CD4-positive, alpha-beta memory T cell (primary cell): ENCODE results near the gene CHST13. TPM values are rescaled to one million over a fixed set of nuclear protein-coding genes. Genes with fewer than 3 reads are reported as not detected.

Experiments used
- CTCF ChIA-PET: fragments of 350-600 bp; sonication (Branson Sonifier 250); formaldehyde crosslinking; loops from one replicate; lab custom pipeline; 2021; ENCODE audit warnings: inconsistent platforms; ENCODE audit not compliant: partially characterized antibody; lab: Charles Lee
- POLR2A ChIA-PET: fragments of 350-600 bp; sonication (Branson Sonifier 250); formaldehyde crosslinking; loops from one replicate; lab custom pipeline; 2021; ENCODE audit not compliant: partially characterized antibody; lab: Charles Lee
- DNase-seq, 5 donors: peaks; one replicate each; pipeline versions ENCODE4 v3.0.0 to v3.0.0-alpha.2; 2020 to 2022; ENCODE audit warnings: mixed read lengths in 1 of 5
- H3K27ac ChIP-seq: one replicate; pipeline ENCODE4 v1.7.0; 2013; ENCODE audit warnings: low read depth, low read length
- H3K27me3 ChIP-seq: 2 replicates; pipeline ENCODE4 v1.7.0; 2013; ENCODE audit warnings: mild to moderate bottlenecking, low read length, moderate library complexity; ENCODE audit not compliant: insufficient read depth
- H3K36me3 ChIP-seq: 2 replicates; pipeline ENCODE4 v1.7.0; 2013; ENCODE audit warnings: mild to moderate bottlenecking, low read length, moderate library complexity; ENCODE audit not compliant: insufficient read depth
- H3K4me1 ChIP-seq: 2 replicates; pipeline ENCODE4 v1.7.0; 2013; ENCODE audit warnings: mild to moderate bottlenecking, low read length, moderate library complexity; ENCODE audit not compliant: insufficient read depth
- H3K4me3 ChIP-seq, 2 donors: one replicate each; pipeline ENCODE4 v1.7.0; 2013; ENCODE audit warnings: low read length in 2 of 2, mild to moderate bottlenecking in 1 of 2
- H3K9me3 ChIP-seq, 2 donors: one replicate each; pipeline ENCODE4 v1.7.0; 2013; ENCODE audit warnings: low read length in 2 of 2, control low read depth in 1 of 2; ENCODE audit not compliant: control insufficient read depth in 1 of 2
- H3K27ac Mint-ChIP-seq, 7 donors: one replicate each; pipeline ENCODE4 v1.8.0; 2020 to 2021; ENCODE audit warnings: mixed read lengths in 7 of 7, mild to moderate bottlenecking in 6 of 7, inconsistent platforms in 3 of 7, moderate library complexity in 3 of 7
- H3K27me3 Mint-ChIP-seq, 2 donors: one replicate each; pipeline ENCODE4 v1.8.0; 2020 to 2021; ENCODE audit warnings: mixed read lengths in 2 of 2
- H3K36me3 Mint-ChIP-seq, 2 donors: one replicate each; pipeline ENCODE4 v1.8.0; 2020 to 2021; ENCODE audit warnings: mixed read lengths in 2 of 2, inconsistent platforms in 1 of 2, mild to moderate bottlenecking in 1 of 2
- H3K4me1 Mint-ChIP-seq, 4 donors: one replicate each; pipeline ENCODE4 v1.8.0; 2020 to 2021; ENCODE audit warnings: mixed read lengths in 4 of 4, mild to moderate bottlenecking in 1 of 4
- H3K4me3 Mint-ChIP-seq, 8 donors: one replicate each; pipeline ENCODE4 v1.8.0; 2020 to 2021; ENCODE audit warnings: mixed read lengths in 8 of 8, mild to moderate bottlenecking in 7 of 8, moderate library complexity in 6 of 8, inconsistent platforms in 3 of 8
- H3K9me3 Mint-ChIP-seq, 8 donors: one replicate each; pipeline ENCODE4 v1.8.0; 2020 to 2021; ENCODE audit warnings: mixed read lengths in 8 of 8, mild to moderate bottlenecking in 5 of 8, inconsistent platforms in 3 of 8, moderate library complexity in 1 of 8
- intact Hi-C: fragments of 100-400 bp; cut with micrococcal nuclease; formaldehyde crosslinking; loops from one replicate; pipeline ENCODE4 v1.15.1; 2023
- polyA plus RNA-seq, 2 donors: library from polyadenylated mRNA; unstranded; fragments of 300-500 nt; fragmentation: Illumina TruSeq; gene quantifications; one replicate each; pipeline ENCODE4 v1.2.3, GENCODE V29; 2021
- total RNA-seq, 2 experiments: library from RNA; stranded (reverse); gene quantifications; one replicate each; pipeline ENCODE4 v1.2.3, GENCODE V29; 2021

CHST13 gene
- total and polyA plus RNA-seq, 4 experiments from 2014 or later: 0.23 to 0.42 TPM; not detected in 2

DNA sequence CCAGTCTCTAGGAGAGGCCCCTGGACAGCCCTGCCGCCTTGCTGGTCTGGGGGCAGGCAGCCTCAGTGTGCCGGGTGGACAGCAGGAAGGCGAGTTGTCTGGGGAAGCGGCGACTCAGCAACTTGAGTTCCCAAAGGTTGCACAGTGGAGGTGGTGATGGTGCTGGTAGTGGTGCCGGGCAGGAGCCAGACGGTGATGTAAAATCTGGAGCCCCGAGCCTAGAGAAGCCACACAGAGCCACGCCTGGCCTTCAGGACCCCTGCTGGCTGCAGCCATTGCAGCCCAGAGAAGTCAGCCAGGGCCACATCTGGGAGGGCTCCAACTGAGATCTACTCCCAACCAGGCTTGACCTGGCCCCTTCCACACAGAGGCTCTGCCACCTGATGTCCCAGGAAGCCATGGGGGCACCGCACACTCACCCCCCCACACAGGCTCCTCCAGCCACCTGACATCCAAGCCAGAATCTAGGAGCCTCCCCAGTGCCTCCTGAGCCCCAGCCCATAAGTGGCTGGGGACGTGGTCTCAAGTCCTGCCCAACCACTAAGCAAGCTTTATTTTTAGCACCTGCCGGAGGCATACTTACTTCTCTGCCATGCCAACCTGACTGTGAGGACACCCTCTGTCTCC, 26.0 kb downstream of the CHST13 start:
- Histone ChIP-seq H3K27me3 (no peaks in the 10 kb centered on the region), H3K4me1 (no peaks in the 10 kb centered on the region), H3K9me3 (no peaks in the 10 kb centered on the region), H3K36me3 (no peaks in the 10 kb centered on the region), H3K27ac (no peak overlapping the region), H3K4me3 (no peak overlapping the region)
- intact Hi-C loops: no loop called here
- no peaks in the 10 kb centered on the region for H3K9me3 Mint-ChIP-seq
- H3K36me3 Mint-ChIP-seq: no peaks in the 10 kb centered on the region
- POLR2A ChIA-PET: no interaction called here
- no peak overlapping the region for H3K27ac Mint-ChIP-seq
- no peak for DNase-seq
- H3K4me1 Mint-ChIP-seq: no peaks in the 10 kb centered on the region
- CTCF ChIA-PET: interaction anchor here (0.8 kb wide), 1 partner anchor 27 kb away, joined by 3 read pairs; no protein-coding TSS in a partner anchor
- H3K4me3 Mint-ChIP-seq: no peak overlapping the region
- H3K27me3 Mint-ChIP-seq: peaks cover 0 to 4% of the 10 kb centered on the region in 2 donors

DNA sequence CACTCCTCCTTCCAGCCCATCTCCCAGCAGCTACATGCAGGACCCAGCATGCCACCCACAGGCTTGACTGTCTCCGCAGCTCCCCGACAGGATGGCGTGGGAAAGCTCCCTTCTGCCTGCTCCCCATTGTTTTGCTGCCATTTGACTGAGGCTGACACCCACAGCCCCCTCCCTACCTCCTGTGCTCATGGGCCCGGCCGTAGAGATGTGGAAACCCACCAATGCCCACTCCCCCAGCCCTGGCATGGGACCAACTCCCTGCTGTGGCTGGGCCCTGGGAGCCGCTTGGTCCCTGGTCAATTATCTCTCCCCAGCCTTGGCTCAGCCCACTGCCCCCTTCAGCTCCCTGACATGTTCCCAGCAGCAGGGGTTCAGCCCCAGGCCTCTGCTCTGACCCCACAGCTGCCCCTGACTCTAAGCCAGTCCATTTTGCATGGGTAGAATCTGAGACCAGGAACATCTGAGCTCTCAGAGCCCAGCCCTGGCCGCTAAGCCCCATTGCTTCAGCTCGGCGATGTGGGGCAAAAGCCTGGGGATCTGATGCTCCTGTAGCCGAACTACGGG, 26.6 kb downstream of the CHST13 start:
- no peaks in the 10 kb centered on the region for H3K4me1 Mint-ChIP-seq
- Histone ChIP-seq H3K27ac (no peak overlapping the region), H3K4me3 (no peak overlapping the region), H3K4me1 (no peaks in the 10 kb centered on the region), H3K9me3 (no peaks in the 10 kb centered on the region), H3K27me3 (no peaks in the 10 kb centered on the region), H3K36me3 (no peaks in the 10 kb centered on the region)
- no peaks in the 10 kb centered on the region for H3K9me3 Mint-ChIP-seq
- DNase-seq: no peak
- peaks cover 0 to 4% of the 10 kb centered on the region in 2 donors for H3K27me3 Mint-ChIP-seq
- no peak overlapping the region for H3K4me3 Mint-ChIP-seq
- no peak overlapping the region for H3K27ac Mint-ChIP-seq
- CTCF ChIA-PET: interaction anchor here (0.8 kb wide), 1 partner anchor 28 kb away, joined by 3 read pairs; no protein-coding TSS in a partner anchor
- POLR2A ChIA-PET: no interaction called here
- H3K36me3 Mint-ChIP-seq: no peaks in the 10 kb centered on the region
- intact Hi-C loops: no loop called here

DNA sequence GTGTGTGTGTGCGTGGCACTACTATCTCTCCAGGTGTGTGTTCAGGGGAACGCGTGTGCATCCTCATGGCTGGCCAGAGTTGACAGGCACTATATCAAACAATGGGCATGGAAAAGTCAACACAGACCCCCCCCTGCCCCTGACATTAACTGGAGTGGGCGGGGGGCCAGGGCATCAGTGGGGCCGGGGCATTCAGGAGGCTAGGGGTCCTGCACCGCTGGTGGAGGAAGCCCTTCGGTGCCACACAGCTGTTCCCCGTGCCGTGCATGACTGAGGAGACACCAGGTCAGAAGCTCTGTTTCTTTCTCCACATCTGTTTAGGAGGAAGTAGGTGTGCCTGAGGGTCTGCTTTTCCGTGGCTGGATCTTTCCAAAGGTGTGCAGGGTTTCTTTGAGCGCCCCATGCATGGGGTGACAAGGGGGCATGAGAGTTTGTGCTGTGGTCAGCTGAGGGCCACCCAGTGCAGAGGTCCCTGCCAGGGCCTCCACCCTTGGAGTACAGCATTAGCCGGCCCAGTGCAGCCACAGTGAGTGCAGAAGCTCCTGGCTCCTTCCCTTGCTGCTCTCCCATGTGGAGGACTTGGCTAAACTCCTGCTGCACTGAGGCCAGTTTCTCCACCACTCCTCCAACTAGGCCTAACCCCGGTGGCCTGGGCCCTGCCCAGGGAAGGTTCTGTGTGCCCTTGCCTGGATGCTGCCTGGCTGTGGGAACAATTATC, 27.3 kb downstream of the CHST13 start:
- no peak overlapping the region for H3K4me3 Mint-ChIP-seq
- Histone ChIP-seq H3K27ac (no peak overlapping the region), H3K9me3 (no peaks in the 10 kb centered on the region), H3K36me3 (no peaks in the 10 kb centered on the region), H3K4me1 (no peaks in the 10 kb centered on the region), H3K27me3 (no peaks in the 10 kb centered on the region), H3K4me3 (no peak overlapping the region)
- H3K27ac Mint-ChIP-seq: no peak overlapping the region
- H3K9me3 Mint-ChIP-seq: no peaks in the 10 kb centered on the region
- no peak for DNase-seq
- H3K4me1 Mint-ChIP-seq: no peaks in the 10 kb centered on the region
- intact Hi-C loops: no loop called here
- ChIA-PET CTCF (no interaction called here), POLR2A (no interaction called here)
- H3K27me3 Mint-ChIP-seq: peaks cover 0 to 4% of the 10 kb centered on the region in 2 donors
- H3K36me3 Mint-ChIP-seq: no peaks in the 10 kb centered on the region

DNA sequence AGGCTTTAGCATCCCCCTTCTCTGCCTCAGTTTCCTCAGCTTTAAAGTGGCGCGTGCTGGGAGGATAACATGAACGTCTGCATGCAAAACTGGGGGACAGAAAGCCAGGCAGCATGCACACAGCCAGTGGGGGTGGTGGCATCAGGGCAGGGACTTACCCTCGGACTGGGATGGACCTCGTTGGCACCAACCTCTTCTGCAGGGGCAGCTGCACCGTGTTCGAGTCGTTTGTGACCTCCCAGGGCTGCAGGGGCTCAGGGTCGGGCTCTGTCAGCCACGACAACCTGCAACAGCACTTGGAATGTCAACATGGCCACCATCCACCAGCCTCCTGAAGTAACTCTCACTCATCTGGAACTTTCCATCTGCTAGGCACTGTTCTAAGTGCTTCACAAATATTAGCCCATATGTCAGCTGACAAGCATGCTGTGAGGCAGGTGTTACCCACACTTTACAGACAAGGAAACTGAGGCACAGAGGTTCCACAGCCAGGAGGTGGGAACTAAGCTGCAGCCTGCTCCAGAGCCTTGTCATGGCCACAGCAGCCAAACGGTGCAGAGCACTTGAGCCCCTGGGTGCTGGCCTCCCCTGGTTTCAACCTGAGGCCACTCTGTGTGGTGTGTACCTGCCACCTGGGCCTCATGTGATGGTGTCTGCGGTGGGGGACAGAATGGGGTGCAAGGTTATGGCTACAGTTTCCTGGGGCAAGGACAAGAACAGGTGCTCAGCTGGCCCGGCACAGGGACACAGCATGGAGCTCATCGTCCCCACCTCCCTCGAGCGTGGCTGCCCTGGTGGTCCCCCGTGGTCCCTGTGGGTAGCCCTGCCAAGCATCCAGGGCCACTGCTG, 28.1 kb downstream of the CHST13 start:
- DNase-seq: no peak
- no peak overlapping the region for H3K27ac ChIP-seq
- POLR2A ChIA-PET: no interaction called here

DNA sequence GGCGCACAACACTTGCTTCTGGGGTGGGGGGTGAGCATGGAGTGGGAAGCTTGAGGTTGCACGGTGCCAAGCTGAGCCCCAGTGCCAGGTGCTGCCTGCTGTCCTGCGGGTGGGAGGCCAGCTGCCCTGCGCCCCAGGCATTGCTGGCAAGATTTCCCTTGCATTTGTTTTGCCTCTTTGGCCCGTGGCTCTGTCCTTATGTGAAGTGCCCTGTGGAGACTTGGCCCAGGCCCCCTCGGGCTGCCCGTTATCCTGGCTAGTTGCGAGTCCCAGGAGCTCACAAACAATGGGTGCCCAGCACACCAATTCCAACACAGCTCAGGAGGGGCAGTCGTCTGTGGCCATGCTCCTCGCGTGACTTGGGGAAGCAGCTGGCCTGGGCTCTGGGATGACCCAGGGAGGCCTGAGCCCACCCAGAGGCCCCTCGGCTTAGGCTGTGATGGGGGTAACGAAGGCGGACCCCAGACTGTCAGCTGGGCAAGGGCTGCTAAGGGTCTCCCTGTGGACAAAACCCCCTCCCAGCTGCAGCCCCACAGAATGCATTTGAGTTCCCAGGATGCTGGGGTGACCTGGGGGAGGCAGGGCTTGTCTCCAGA, 28.8 kb downstream of the CHST13 start:
- H3K36me3 Mint-ChIP-seq: no peaks in the 10 kb centered on the region
- Histone ChIP-seq H3K9me3 (no peaks in the 10 kb centered on the region), H3K4me3 (no peak overlapping the region), H3K27me3 (no peaks in the 10 kb centered on the region), H3K4me1 (no peaks in the 10 kb centered on the region), H3K27ac (no peak overlapping the region), H3K36me3 (no peaks in the 10 kb centered on the region)
- intact Hi-C loops: no loop called here
- no peaks in the 10 kb centered on the region for H3K4me1 Mint-ChIP-seq
- H3K27ac Mint-ChIP-seq: no peak overlapping the region
- H3K9me3 Mint-ChIP-seq: no peaks in the 10 kb centered on the region
- H3K4me3 Mint-ChIP-seq: no peak overlapping the region
- POLR2A ChIA-PET: no interaction called here
- CTCF ChIA-PET: interaction anchor here (0.9 to 1.2 kb wide), 2 partner anchors 24 to 30 kb away, joined by 3 read pairs; no protein-coding TSS in a partner anchor
- DNase-seq: no peak
- peaks cover 0 to 2% of the 10 kb centered on the region in 2 donors for H3K27me3 Mint-ChIP-seq

More for the DNA sequence above, 28.1 kb downstream of the CHST13 start:
- H3K9me3 Mint-ChIP-seq: no peaks in the 10 kb centered on the region
- H3K27me3 Mint-ChIP-seq: peaks cover 0 to 3% of the 10 kb centered on the region in 2 donors
- intact Hi-C loops: no loop called here
- Histone ChIP-seq H3K4me3 (no peak overlapping the region), H3K4me1 (no peaks in the 10 kb centered on the region), H3K36me3 (no peaks in the 10 kb centered on the region), H3K9me3 (no peaks in the 10 kb centered on the region), H3K27me3 (no peaks in the 10 kb centered on the region)
- H3K4me3 Mint-ChIP-seq: no peak overlapping the region
- H3K27ac Mint-ChIP-seq: no peak overlapping the region
- no peaks in the 10 kb centered on the region for H3K36me3 Mint-ChIP-seq
- CTCF ChIA-PET: interaction anchor here (0.9 to 1.2 kb wide), 2 partner anchors 24 to 29 kb away, joined by 3 read pairs; no protein-coding TSS in a partner anchor
- H3K4me1 Mint-ChIP-seq: no peaks in the 10 kb centered on the region

DNA sequence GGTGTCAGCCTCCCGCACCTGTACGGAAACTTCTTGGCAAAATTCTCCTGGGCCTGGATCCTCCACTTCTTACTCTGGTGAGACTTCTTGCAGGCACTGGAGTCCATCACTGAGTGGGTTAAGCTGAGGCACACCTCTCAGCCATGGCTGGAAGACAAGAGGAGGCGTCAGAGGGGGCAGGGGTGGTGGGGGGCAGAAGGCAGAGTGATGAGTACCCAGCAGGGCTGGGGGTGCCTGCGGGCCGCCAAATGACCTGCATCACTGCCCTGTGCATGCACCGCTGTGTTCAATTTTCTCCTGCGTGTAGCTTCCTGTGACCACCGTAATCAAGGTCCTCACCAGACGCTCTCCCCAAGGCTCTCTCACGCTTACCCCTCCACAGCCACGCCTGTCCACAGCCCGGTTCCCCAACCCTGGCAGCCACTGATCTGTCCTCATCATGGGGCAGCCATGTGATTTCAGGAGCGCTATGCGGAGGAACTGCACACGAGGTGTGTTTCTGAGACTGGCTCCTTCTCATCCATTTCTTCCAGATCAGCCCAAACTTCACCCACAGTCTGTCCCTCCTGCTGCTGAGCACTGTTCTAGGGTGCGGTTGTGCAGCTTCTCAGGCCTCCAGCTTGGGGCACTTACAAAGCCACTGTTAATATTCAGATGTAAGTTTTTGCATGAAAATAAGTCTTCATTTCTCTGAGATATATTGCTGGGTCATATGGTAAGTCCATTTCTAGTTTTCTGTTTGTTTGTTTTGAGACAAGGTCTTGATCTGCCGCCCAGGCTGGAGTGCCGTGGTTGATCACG, 29.5 kb downstream of the CHST13 start:
- POLR2A ChIA-PET: no interaction called here

More for the DNA sequence above, 29.5 kb downstream of the CHST13 start:
- Histone ChIP-seq H3K9me3 (no peaks in the 10 kb centered on the region), H3K27me3 (no peaks in the 10 kb centered on the region), H3K27ac (no peak overlapping the region), H3K4me3 (no peak overlapping the region), H3K36me3 (no peaks in the 10 kb centered on the region), H3K4me1 (no peaks in the 10 kb centered on the region)
- H3K36me3 Mint-ChIP-seq: no peaks in the 10 kb centered on the region
- H3K9me3 Mint-ChIP-seq: no peaks in the 10 kb centered on the region
- CTCF ChIA-PET: interaction anchor here (1.2 kb wide), 1 partner anchor 23 kb away, joined by 3 read pairs; no protein-coding TSS in a partner anchor
- intact Hi-C loops: no loop called here
- H3K27ac Mint-ChIP-seq: no peak overlapping the region
- peaks cover 0 to 2% of the 10 kb centered on the region in 2 donors for H3K27me3 Mint-ChIP-seq
- H3K4me3 Mint-ChIP-seq: no peak overlapping the region
- no peaks in the 10 kb centered on the region for H3K4me1 Mint-ChIP-seq
- no peak for DNase-seq
